Ascending aorta (tissue), 2 donors: Measurements from ENCODE around the gene COG6. TPM values are rescaled to one million over a fixed set of nuclear protein-coding genes. Genes with fewer than 3 reads are reported as not detected.

Experiments
- DNase-seq, 2 donors: peaks; one replicate each; pipeline ENCODE4 v3.0.0-alpha.2; 2019; ENCODE audit warnings: low spot score in 2 of 2
- H3K27ac ChIP-seq, 2 donors: fragments of 200-600 bp; sonication (generic); one replicate each; pipeline ENCODE4 v1.5.1; 2016 to 2017; ENCODE audit warnings: mild to moderate bottlenecking in 1 of 2
- H3K27me3 ChIP-seq: fragments of 200-600 bp; sonication (generic); one replicate; pipeline ENCODE4 v1.5.1; 2017
- H3K36me3 ChIP-seq, 2 donors: fragments of 200-600 bp; sonication (generic); one replicate each; pipeline ENCODE4 v1.5.1; 2016
- H3K4me1 ChIP-seq, 2 donors: fragments of 200-600 bp; sonication (generic); one replicate each; pipeline ENCODE4 v1.5.1; 2016 to 2017; ENCODE audit warnings: mild to moderate bottlenecking in 1 of 2
- H3K4me3 ChIP-seq, 2 donors: fragments of 200-600 bp; sonication (generic); one replicate each; pipeline ENCODE4 v1.5.1; 2016 to 2017; ENCODE audit warnings: mild to moderate bottlenecking in 1 of 2
- H3K9me3 ChIP-seq, 2 donors: fragments of 200-600 bp; sonication (generic); one replicate each; pipeline ENCODE4 v1.5.1; 2016
- intact Hi-C: fragments of 100-400 bp; cut with DNase I; formaldehyde crosslinking; loops from one replicate; pipeline ENCODE4 v1.15.1; 2023
- total RNA-seq: library from RNA; depleted of rRNA; stranded (reverse); fragments of >200 nt; gene quantifications from one replicate; pipeline ENCODE4 v1.1.0, GENCODE V29; 2016
- TF ChIP-seq, protein P1 (sequence below), 3 experiments: fragments of 200-600 bp in 2 of 3; fragments of 450-650 bp in 1 of 3; sonication (generic) in 2 of 3; IDR thresholded peaks; one replicate each; pipeline ENCODE4 v1.5.1; 2016 to 2019; ENCODE audit warnings: antibody characterized with exemption in 3 of 3, mild to moderate bottlenecking in 1 of 3, moderate library complexity in 1 of 3

The COG6 gene
- total RNA-seq, 1 donor from 2014 or later, result 8.6 TPM

DNA sequence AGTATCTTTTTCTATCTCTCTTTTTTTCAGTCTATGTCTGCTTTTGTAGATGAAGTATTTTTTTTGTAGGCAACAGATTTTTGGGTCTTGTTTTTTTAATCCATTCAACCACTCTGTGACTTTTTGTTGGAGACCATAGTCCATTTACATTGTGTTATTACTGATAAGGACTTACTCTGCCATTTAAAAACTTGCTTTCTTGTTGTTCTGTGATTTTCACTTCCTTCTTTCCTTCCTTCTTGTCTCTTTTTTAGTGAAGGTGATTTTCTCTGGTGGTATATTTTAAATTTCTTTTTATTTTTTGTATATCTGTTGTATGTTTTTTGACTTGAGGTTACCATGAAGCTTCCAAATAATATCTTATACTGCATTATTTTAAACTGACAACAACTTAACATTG lies 79.5 kb downstream of the COG6 start:
- Histone ChIP-seq H3K4me1 (no peaks in the 10 kb centered on the region), H3K27me3 (no peaks in the 10 kb centered on the region), H3K9me3 (no peaks in the 10 kb centered on the region), H3K4me3 (no peak overlapping the region), H3K27ac (no peak overlapping the region), H3K36me3 (peaks cover 18 to 51% of the 10 kb centered on the region in 2 donors)
- intact Hi-C loops, result no loop called here
- TF ChIP-seq, protein P1, sequence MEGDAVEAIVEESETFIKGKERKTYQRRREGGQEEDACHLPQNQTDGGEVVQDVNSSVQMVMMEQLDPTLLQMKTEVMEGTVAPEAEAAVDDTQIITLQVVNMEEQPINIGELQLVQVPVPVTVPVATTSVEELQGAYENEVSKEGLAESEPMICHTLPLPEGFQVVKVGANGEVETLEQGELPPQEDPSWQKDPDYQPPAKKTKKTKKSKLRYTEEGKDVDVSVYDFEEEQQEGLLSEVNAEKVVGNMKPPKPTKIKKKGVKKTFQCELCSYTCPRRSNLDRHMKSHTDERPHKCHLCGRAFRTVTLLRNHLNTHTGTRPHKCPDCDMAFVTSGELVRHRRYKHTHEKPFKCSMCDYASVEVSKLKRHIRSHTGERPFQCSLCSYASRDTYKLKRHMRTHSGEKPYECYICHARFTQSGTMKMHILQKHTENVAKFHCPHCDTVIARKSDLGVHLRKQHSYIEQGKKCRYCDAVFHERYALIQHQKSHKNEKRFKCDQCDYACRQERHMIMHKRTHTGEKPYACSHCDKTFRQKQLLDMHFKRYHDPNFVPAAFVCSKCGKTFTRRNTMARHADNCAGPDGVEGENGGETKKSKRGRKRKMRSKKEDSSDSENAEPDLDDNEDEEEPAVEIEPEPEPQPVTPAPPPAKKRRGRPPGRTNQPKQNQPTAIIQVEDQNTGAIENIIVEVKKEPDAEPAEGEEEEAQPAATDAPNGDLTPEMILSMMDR (IDR thresholded peaks at IDR 0.05), result no peak
- no peak for DNase-seq

DNA sequence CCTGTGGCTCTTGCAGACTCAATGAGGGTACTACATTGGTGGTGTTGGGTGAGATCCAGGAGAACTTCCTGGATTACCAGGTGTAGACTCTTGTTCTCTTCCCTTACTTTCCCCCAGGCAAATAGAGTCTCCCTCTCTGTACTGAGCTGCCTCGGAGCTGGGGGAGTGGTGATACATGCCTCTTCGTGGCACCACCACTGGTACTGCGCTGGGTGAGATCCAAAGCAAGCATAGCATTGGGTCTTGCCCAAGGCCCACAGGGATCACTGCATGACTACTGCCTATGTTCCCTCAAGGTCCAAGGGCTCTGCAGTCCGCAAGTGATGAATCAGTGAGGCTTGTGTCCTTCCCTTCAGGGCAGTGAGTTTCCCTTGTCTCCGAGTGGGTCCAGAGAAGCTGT lies 81.6 kb downstream of the COG6 start:
- no peaks in the 10 kb centered on the region for H3K27me3 ChIP-seq
- no peak overlapping the region for H3K27ac ChIP-seq
- intact Hi-C loops, result no loop called here
- peaks cover 0 to 3% of the 10 kb centered on the region in 2 donors for H3K9me3 ChIP-seq
- no peak for DNase-seq
- TF ChIP-seq, protein P1 (IDR thresholded peaks at IDR 0.05), result no peak
- H3K4me3 ChIP-seq, result no peak overlapping the region
- H3K36me3 ChIP-seq, result peaks cover 12 to 60% of the 10 kb centered on the region in 2 donors
- H3K4me1 ChIP-seq, result no peaks in the 10 kb centered on the region

DNA sequence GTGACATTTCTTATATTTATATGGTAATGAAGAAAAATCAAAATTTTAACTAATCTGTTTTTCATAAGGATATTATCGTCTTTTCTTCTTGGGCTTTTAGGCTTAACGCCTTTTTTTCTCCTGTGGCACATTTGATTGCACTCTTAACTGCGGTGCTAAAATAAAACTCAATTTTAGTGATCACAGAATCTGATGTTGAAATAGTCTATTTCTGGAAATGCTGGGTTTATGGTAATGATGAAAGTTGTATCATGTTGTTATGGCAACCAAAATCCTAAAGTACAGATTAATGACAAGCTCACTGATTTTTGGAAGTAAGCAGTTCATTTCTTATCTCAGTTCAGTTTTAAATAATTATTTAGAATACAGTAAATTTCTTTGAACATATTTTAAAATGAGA lies 85.3 kb downstream of the COG6 start:
- DNase-seq, result no peak
- TF ChIP-seq, protein P1 (IDR thresholded peaks at IDR 0.05), result no peak
- H3K4me1 ChIP-seq, result no peaks in the 10 kb centered on the region

DNA sequence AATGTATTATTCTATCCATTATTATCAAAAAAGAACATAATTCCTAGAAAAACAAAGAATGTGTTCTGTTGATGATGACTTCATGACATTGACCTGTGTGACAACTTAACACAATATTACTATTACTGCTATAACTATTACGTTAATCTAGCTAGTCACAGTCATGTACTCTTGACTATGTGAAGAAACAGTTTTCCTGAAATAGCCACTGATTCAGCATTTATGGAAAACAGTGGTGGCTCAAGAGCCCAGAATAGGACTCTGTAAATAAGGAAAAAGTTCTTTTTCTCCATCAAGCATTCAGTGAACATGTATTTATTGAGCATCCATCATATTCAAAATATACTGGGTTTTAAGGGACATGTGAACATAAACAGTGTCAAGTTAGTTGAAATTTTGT lies 93.5 kb downstream of the COG6 start:
- Histone ChIP-seq H3K4me3 (no peak overlapping the region), H3K4me1 (no peaks in the 10 kb centered on the region), H3K27ac (no peak overlapping the region), H3K27me3 (no peaks in the 10 kb centered on the region), H3K36me3 (peaks cover 0 to 21% of the 10 kb centered on the region in 2 donors), H3K9me3 (no peaks in the 10 kb centered on the region)
- no peak for DNase-seq
- intact Hi-C loops, result no loop called here
- TF ChIP-seq, protein P1 (IDR thresholded peaks at IDR 0.05), result no peak

More for the DNA sequence above, 85.3 kb downstream of the COG6 start:
- peaks cover 0 to 4% of the 10 kb centered on the region in 2 donors for H3K9me3 ChIP-seq
- no peak overlapping the region for H3K4me3 ChIP-seq
- no peak overlapping the region for H3K27ac ChIP-seq
- H3K36me3 ChIP-seq, result peaks cover 8 to 31% of the 10 kb centered on the region in 2 donors
- intact Hi-C loops, result no loop called here
- no peaks in the 10 kb centered on the region for H3K27me3 ChIP-seq

DNA sequence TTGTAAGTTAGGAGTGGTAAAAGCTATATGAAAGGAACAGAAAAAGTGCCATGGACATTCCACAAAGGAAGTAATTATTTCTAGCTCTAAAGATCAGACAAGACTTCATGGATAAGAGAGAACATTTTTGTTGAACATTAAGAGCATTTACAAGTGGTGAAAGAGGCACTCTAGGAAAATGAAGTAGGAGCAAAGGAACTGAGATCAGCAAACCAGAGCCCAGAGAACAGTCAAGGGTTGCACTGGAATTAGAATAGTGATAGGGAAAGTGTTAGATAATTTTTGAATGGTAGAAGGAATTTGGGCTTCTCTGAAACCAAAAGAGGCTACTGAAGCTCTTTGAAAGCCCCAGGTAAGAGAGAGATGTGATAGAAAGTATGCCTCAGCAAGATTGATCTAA lies 94.1 kb downstream of the COG6 start:
- DNase-seq, result no peak
- TF ChIP-seq, protein P1 (IDR thresholded peaks at IDR 0.05), result no peak
- no peaks in the 10 kb centered on the region for H3K4me1 ChIP-seq
- intact Hi-C loops, result no loop called here
- H3K36me3 ChIP-seq, result peaks cover 0 to 21% of the 10 kb centered on the region in 2 donors
- no peaks in the 10 kb centered on the region for H3K9me3 ChIP-seq
- H3K27ac ChIP-seq, result no peak overlapping the region
- no peak overlapping the region for H3K4me3 ChIP-seq
- H3K27me3 ChIP-seq, result no peaks in the 10 kb centered on the region

DNA sequence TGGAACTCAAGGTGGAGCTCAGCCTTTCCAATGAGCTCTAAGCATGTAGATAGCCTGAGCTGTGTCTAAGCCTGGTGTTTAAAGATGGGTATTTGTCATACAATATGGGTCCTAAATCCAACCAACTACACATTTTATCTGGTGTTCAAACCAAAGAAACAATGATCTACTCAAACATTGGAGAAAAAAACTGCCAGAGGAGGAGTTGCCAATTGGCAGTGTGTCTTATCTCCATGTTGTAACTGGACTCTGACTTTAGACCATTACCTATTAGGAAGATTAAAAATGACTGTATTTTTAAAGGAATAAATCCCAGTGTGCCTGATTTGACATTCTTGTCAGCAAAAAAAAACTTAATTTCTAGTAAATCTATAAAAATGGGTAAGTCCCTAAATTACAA lies 96.3 kb downstream of the COG6 start:
- Histone ChIP-seq H3K36me3 (peaks cover 0 to 27% of the 10 kb centered on the region in 2 donors), H3K4me3 (no peak overlapping the region), H3K4me1 (no peaks in the 10 kb centered on the region), H3K27me3 (no peaks in the 10 kb centered on the region), H3K27ac (no peak overlapping the region), H3K9me3 (peaks cover 0 to 9% of the 10 kb centered on the region in 2 donors)
- TF ChIP-seq, protein P1 (IDR thresholded peaks at IDR 0.05), result no peak
- no peak for DNase-seq
- intact Hi-C loops, result no loop called here
